ENCODE results near the gene CNPY3.

CNPY3 gene

GRCh38 chr6:42916288-42916687, 13.0 kb upstream of the CNPY3 start:
- no peak for TF ChIP-seq CTCF (IDR thresholded peaks at IDR 0.05; ENCODE audit: control insufficient read depth, extremely low read depth, insufficient read depth)
- no peak overlapping the region for H3K4me3 ChIP-seq (ENCODE audit: low read depth, low read length)
- DNase-seq (ENCODE audit: low read depth): no peak

GRCh38 chr6:42921801-42922200, 7.5 kb upstream of the CNPY3 start:
- no peak for DNase-seq (ENCODE audit: low read depth)
- no peak for TF ChIP-seq CTCF (IDR thresholded peaks at IDR 0.05; ENCODE audit: control insufficient read depth, extremely low read depth, insufficient read depth)
- H3K4me3 ChIP-seq (ENCODE audit: low read depth, low read length): no peak overlapping the region

- no peak overlapping the region for H3K4me3 ChIP-seq (ENCODE audit: low read depth, low read length)
- TF ChIP-seq CTCF (IDR thresholded peaks at IDR 0.05; ENCODE audit: control insufficient read depth, extremely low read depth, insufficient read depth): no peak
- peak; percentile 64 for DNase-seq (ENCODE audit: low read depth)
Observed at GRCh38 chr6:42923666-42924065, 5.6 kb upstream of the CNPY3 start.

- no peak for TF ChIP-seq CTCF (IDR thresholded peaks at IDR 0.05; ENCODE audit: control insufficient read depth, extremely low read depth, insufficient read depth)
- no peak for DNase-seq (ENCODE audit: low read depth)
- H3K4me3 ChIP-seq (ENCODE audit: low read depth, low read length): no peak overlapping the region
Observed at GRCh38 chr6:42925248-42925857, 3.9 kb upstream of the CNPY3 start.

DNA sequence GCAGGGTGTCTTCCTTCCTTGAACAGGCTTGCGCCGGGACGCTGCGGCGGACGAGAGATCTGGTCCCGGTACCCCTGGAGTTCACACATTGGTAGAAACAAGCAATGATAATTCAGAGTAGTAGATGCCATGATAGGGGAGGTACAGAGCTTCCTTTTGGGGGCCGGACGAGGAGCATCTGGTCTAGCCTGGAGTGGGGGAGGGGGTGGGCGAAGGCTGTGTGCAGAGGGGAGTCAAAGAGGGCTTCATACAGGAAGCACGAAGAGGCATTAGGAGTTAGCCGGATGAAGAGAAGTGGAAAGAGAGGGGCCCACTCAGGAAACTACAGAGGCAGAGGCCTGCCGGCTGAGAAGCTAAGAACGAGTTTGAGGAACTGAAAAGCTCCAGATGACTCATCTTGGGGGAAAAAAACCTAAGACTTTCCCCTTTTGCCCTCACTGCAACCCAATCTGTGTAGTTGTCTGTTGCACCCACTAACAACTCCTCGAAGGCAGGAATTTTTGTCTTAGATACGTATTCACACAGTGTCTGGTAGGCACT, 611 bp downstream of the CNPY3 start:
- no peak for DNase-seq (ENCODE audit: low read depth)
- peak overlapping the region; percentile 81 for H3K4me3 ChIP-seq (ENCODE audit: low read depth, low read length)
- no peak for TF ChIP-seq CTCF (IDR thresholded peaks at IDR 0.05; ENCODE audit: control insufficient read depth, extremely low read depth, insufficient read depth)

- DNase-seq (ENCODE audit: low read depth): no peak
- TF ChIP-seq CTCF (IDR thresholded peaks at IDR 0.05; ENCODE audit: control insufficient read depth, extremely low read depth, insufficient read depth): no peak
- no peak overlapping the region for H3K4me3 ChIP-seq (ENCODE audit: low read depth, low read length)
Observed at GRCh38 chr6:42932412-42932811, 3.1 kb downstream of the CNPY3 start.

DNA sequence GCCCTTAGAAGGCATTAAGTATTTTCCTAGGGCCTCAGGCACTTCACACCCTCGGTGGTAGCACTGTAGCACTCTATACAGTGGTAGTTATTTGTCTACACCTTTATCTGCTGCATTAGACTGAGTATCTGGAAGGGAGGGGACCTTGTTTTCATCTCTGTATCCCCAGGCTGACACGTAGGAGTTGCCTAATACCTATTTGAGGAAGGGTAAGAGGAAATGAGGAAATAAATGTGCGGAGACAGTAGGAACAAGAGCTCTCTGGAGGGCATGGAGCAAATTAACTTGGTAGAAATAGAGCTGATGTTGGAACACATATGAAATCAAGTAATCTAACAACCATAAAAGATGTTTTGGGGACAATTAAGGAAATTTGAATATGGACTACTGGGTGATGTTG, 3.9 kb downstream of the CNPY3 start:
- no peak for TF ChIP-seq CTCF (IDR thresholded peaks at IDR 0.05; ENCODE audit: control insufficient read depth, extremely low read depth, insufficient read depth)
- DNase-seq (ENCODE audit: low read depth): no peak
- no peak overlapping the region for H3K4me3 ChIP-seq (ENCODE audit: low read depth, low read length)

Data from LNCaP clone FGC (cell line).